Measurements from ENCODE around the gene DLGAP1.
A peak's percentile ranks its signal among the peaks of the same experiment; 100 is the strongest.

DLGAP1 gene

DNA sequence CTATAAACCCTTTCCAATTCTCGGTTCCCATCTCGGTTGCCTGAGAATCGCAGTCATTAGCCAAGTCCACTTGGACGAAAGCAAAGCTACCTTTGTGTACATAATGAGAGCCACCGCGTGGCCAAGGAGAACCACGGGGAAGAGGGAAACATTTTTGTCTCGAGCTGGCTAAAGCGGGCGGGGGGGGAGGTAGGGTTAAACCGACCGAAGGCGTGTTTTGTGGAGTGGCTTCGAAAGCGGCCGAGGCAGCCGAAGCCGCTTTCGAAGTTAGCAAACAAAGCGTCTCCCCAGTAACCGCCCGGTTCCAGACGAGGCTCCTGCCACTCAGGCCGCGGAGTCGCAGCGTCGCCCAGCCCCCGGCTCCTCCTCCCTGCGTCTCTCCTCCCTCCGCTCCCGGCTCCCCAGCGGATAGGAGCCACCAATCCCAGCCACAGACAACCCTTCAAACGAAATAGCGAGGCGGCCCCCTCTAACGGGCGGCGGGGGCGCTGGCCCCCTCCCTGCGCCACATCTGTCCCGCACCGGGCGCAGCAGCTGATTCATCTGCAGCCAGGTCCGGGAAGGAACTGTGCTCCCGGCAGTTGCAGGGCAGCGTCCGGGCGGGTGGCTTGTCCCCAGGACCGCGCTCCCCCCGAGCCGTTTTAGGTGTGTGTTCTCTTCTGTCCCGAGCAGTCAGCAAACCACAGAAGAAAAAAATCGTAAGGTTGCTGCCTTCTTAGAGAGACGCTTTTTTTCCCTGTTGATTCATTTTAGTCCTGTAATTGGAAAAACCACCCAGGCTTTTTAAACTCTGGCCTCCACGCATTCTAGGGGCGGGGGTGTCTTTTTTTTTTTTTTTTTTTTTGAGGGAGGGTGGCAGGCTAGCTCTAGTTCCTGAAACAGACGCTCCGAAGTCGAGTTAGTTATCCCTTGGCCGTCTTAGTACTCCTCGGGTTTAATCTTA, 1006.9 kb downstream of the DLGAP1 start:
- DNase-seq (ENCODE audit: low read depth), result peak; percentile 77

DNA sequence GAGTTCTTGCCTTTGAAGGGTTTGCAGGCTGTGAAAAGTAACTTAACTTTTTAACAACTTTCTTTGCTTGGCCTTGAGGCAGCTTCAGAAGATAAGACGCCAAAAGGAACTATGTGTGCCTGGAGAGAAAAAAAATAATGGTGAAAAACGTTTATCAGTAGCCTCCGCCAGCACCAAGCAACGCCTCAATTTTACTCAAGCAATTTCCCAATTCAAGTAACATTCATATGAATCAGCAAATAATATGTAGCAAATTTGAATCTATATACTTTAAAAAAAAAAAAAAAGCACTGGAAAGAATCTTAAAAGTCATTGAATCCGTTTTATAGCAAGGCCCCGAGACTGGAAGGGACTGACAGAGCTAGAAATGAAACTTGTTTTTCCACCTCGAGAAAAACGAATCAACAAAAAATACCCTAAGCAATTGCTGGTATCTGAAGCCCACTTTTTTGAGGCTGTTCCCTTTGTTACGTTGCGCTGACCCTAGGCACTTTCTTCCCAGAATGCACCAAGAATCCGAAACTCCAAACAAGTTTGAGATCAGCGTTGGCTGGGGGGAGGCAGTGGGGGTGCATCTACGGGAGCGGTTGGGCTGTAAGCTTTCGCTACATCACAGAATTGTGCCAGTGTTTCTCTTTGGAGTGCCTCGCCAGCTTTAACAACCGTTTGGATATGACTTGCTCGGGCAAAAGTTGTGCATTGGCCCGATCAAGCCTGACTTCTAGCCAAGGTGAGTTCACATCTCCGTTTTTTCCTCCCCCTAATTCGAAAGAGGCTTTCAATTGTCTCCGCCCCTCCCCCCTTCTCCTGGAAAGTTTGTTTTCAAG, 1007.8 kb downstream of the DLGAP1 start:
- no peak for DNase-seq (ENCODE audit: low read depth)

Data from activated T-cell treated with anti-CD3 and anti-CD28 coated beads for 24 hours (primary cell).